GM12878 (cell line): ENCODE results near the gene RAI14. TPM values are rescaled to one million over a fixed set of nuclear protein-coding genes. Genes with fewer than 3 reads are reported as not detected.

Experiments used
- ATAC-seq: fragments of 200-7000 bp; cut with Tn5 transposase; 3 replicates; pipeline ENCODE4 v1.9.1; 2020; ENCODE audit warnings: mild to moderate bottlenecking, moderate library complexity
- BruUV-seq: library from RNA; stranded (reverse); fragments of 400-500 nt; replicated peaks from 2 replicates; lab custom pipeline; 2021; lab: Mats Ljungman, UMichigan
- CTCF ChIA-PET: fragments of 300-600 bp; sonication (Branson Sonifier 250); formaldehyde crosslinking; extraction: SDS; loops from one replicate; lab custom pipeline; 2021; ENCODE audit warnings: inconsistent platforms; lab: Yijun Ruan, JAX
- POLR2A ChIA-PET: fragments of 350-600 bp; formaldehyde crosslinking; extraction: SDS; loops from one replicate; lab custom pipeline; 2021; ENCODE audit warnings: inconsistent platforms; lab: Charles Lee
- RAD21 ChIA-PET: fragments of 300-600 bp; sonication (Branson Sonifier 250); formaldehyde crosslinking; loops from one replicate; lab custom pipeline; 2023; ENCODE audit warnings: antibody characterized with exemption; ENCODE audit not compliant: unreplicated experiment; lab: Charles Lee
- SMC1A ChIA-PET: fragments of 300-600 bp; sonication (Branson Sonifier 250); formaldehyde crosslinking; loops from one replicate; lab custom pipeline; 2023; ENCODE audit not compliant: unreplicated experiment, uncharacterized antibody; lab: Charles Lee
- DNase-seq: peaks from one replicate; pipeline ENCODE4 v3.0.0-alpha.2; 2011; ENCODE audit warnings: low read depth, low spot score
- FAIRE-seq: peaks from 3 replicates; lab custom pipeline; 2011; peaks lifted over from hg19 to GRCh38; lab: Jason Lieb, UNC
- H2AFZ ChIP-seq: 2 replicates; pipeline ENCODE4 v1.6.0; 2011; ENCODE audit warnings: low read depth, low read length, control low read depth; ENCODE audit not compliant: control insufficient read depth
- H3K27ac ChIP-seq: 2 replicates; pipeline ENCODE4 v1.5.1; 2011; ENCODE audit warnings: control low read depth; ENCODE audit not compliant: control insufficient read depth, insufficient read depth
- H3K27me3 ChIP-seq, 2 experiments: replicated peaks in 1 of 2; 2 replicates each; pipeline versions ENCODE4 v1.6.0 to v1.6.1; 2011; ENCODE audit warnings: low read length in 1 of 2; ENCODE audit not compliant: control insufficient read depth in 2 of 2, insufficient read depth in 2 of 2
- H3K36me3 ChIP-seq, 2 experiments: 2 replicates each; pipeline ENCODE4 v1.5.1; 2011; ENCODE audit warnings: low read length in 1 of 2; ENCODE audit not compliant: control insufficient read depth in 2 of 2, insufficient read depth in 2 of 2
- H3K4me1 ChIP-seq: 2 replicates; pipeline ENCODE4 v1.6.1; 2011; ENCODE audit warnings: mild to moderate bottlenecking, low read length, moderate library complexity, mixed read lengths; ENCODE audit not compliant: control insufficient read depth, insufficient read depth
- H3K4me2 ChIP-seq: 2 replicates; pipeline ENCODE4 v1.6.0; 2011; ENCODE audit warnings: control low read depth; ENCODE audit not compliant: control insufficient read depth, insufficient read depth
- H3K4me3 ChIP-seq: fragments of 200-600 bp; sonication (generic); 2 replicates; pipeline ENCODE4 v1.5.1; 2016
- H3K79me2 ChIP-seq: 2 replicates; pipeline ENCODE4 v1.6.0; 2011; ENCODE audit warnings: low read length; ENCODE audit not compliant: control insufficient read depth, insufficient read depth
- H3K9ac ChIP-seq: 2 replicates; pipeline ENCODE4 v1.8.0; 2011; ENCODE audit warnings: low read length, control low read depth, mixed read lengths; ENCODE audit not compliant: control insufficient read depth, insufficient read depth
- H3K9me3 ChIP-seq: replicated peaks from 3 replicates; pipeline ENCODE4 v1.5.1; 2011; ENCODE audit warnings: mild to moderate bottlenecking, low read length; ENCODE audit not compliant: control insufficient read depth, insufficient read depth
- H4K20me1 ChIP-seq: 2 replicates; pipeline ENCODE4 v1.6.0; 2011; ENCODE audit not compliant: control insufficient read depth, insufficient read depth
- CBFB ChIP-seq: IDR thresholded peaks from 2 replicates; pipeline ENCODE4 v1.6.1; 2016; ENCODE audit warnings: antibody characterized with exemption, low read depth
- CBX5 ChIP-seq: sonication (generic); IDR thresholded peaks from 2 replicates; pipeline ENCODE4 v1.6.1; 2016; ENCODE audit warnings: low read depth, moderate library complexity, mild to moderate bottlenecking, inconsistent platforms
- E2F4 ChIP-seq: IDR thresholded peaks from 2 replicates; pipeline ENCODE4 v1.6.1; 2012; ENCODE audit warnings: low read depth, low read length, improper control_type of control experiment
- E4F1 ChIP-seq: fragments of 450-650 bp; IDR thresholded peaks from 2 replicates; pipeline ENCODE4 v1.6.1; 2018; ENCODE audit warnings: borderline replicate concordance, mild to moderate bottlenecking; ENCODE audit not compliant: partially characterized antibody
- EZH2 ChIP-seq: IDR thresholded peaks from 2 replicates; pipeline ENCODE4 v1.6.1; 2012; ENCODE audit warnings: low read depth, mild to moderate bottlenecking, control low read depth, inconsistent platforms, low read length, borderline replicate concordance; ENCODE audit not compliant: control insufficient read depth
- IKZF2 ChIP-seq, 2 experiments: fragments of 450-650 bp; IDR thresholded peaks; 2 replicates each; pipeline ENCODE4 v1.6.1; 2017; ENCODE audit warnings: mild to moderate bottlenecking in 2 of 2, moderate library complexity in 2 of 2
- IRF4 ChIP-seq: IDR thresholded peaks from 2 replicates; pipeline ENCODE4 v1.6.1; 2011; ENCODE audit warnings: low read depth, low read length
- JUND ChIP-seq: IDR thresholded peaks from 2 replicates; pipeline ENCODE4 v1.6.1; 2012; ENCODE audit warnings: low read depth, mild to moderate bottlenecking, low read length, improper control_type of control experiment, moderate library complexity
- PAX5 ChIP-seq: IDR thresholded peaks from 2 replicates; pipeline ENCODE4 v1.6.1; 2011; ENCODE audit warnings: low read depth, low read length, borderline replicate concordance
- PKNOX1 ChIP-seq: fragments of 450-650 bp; IDR thresholded peaks from 2 replicates; pipeline ENCODE4 v1.6.1; 2016; ENCODE audit warnings: mild to moderate bottlenecking
- POLR2A ChIP-seq: IDR thresholded peaks from 2 replicates; pipeline ENCODE4 v1.6.1; 2011; ENCODE audit warnings: low read depth, mild to moderate bottlenecking, low read length
- REST ChIP-seq: IDR thresholded peaks from 2 replicates; pipeline ENCODE4 v1.6.1; 2012; ENCODE audit warnings: mild to moderate bottlenecking, low read depth, low read length
- SIN3A ChIP-seq: IDR thresholded peaks from 2 replicates; pipeline ENCODE4 v1.6.1; 2012; ENCODE audit warnings: low read depth, low read length, improper control_type of control experiment
- SREBF1 ChIP-seq: IDR thresholded peaks from 2 replicates; pipeline ENCODE4 v1.6.1; 2012; ENCODE audit warnings: mild to moderate bottlenecking, low read length
- SREBF2 ChIP-seq: IDR thresholded peaks from 2 replicates; pipeline ENCODE4 v1.6.1; 2012; ENCODE audit warnings: mild to moderate bottlenecking, low read length
- ZNF217 ChIP-seq: fragments of 450-650 bp; IDR thresholded peaks from 2 replicates; pipeline ENCODE4 v1.6.1; 2017; ENCODE audit warnings: antibody characterized with exemption, mild to moderate bottlenecking
- ZNF622 ChIP-seq: fragments of 450-650 bp; IDR thresholded peaks from 2 replicates; pipeline ENCODE4 v1.6.1; 2017; ENCODE audit warnings: mild to moderate bottlenecking, inconsistent platforms
- whole genome bisulfite sequencing: methylation state at CpG from one replicate; pipeline ENCODE4 v1.1.6; 2016; ENCODE audit warnings: low lambda C conversion rate; ENCODE audit not compliant: insufficient replicate concordance, insufficient coverage; ENCODE audit errors: missing lambda C conversion rate; 5-methylcytosine and 5-hydroxymethylcytosine counted together
- in situ Hi-C: fragments of 300-500 bp; cut with MboI; formaldehyde crosslinking; loops from 9 replicates; pipeline ENCODE4 v1.14.3; 2018; ENCODE audit warnings: mixed read lengths
- intact Hi-C: fragments of 100-400 bp; cut with micrococcal nuclease; formaldehyde crosslinking; loops from one replicate; pipeline ENCODE4 v1.14.2; 2022; ENCODE audit not compliant: unreplicated experiment
- polyA plus RNA-seq, 11 experiments: library from polyadenylated mRNA; depleted of rRNA in 4 of 11; unstranded in 6 of 11; stranded (reverse) in 5 of 11; fragments of >200 nt; fragmentation: Nextera tagmentation in 4 of 11; fragmentation: Illumina TruSeq in 1 of 11; extraction: Ambion mirVana in 4 of 11; extraction: Trizol in 1 of 11; gene quantifications; 1 replicate in 1 of 11; 2 replicates in 10 of 11; pipeline versions ENCODE4 v1.2.1 to v1.2.3, GENCODE V29; 2011 to 2016; ENCODE audit warnings: inconsistent platforms in 2 of 11, missing spikeins in 2 of 11, low read depth in 1 of 11
- total RNA-seq, 4 experiments: library from RNA; depleted of rRNA in 3 of 4; stranded (reverse); fragments of >200 nt in 3 of 4; fragmentation: Illumina TruSeq in 1 of 4; extraction: Trizol in 1 of 4; gene quantifications; 2 replicates each; pipeline versions ENCODE4 v1.2.1 to v1.2.3, GENCODE V29; 2013 to 2021

RAI14 gene
- total and polyA plus RNA-seq, 10 of the 15 experiments (the other 5 are each of a cell fraction or from before 2014, with no cell fraction given), result 0.18 to 4.6 (median 1.9) TPM

GRCh38 chr5:34667705-34668104 lies 11.6 kb downstream of the RAI14 start:
- Histone ChIP-seq H3K4me3 (no peak overlapping the region), H3K79me2 (no peaks in the 10 kb centered on the region), H3K4me2 (no peak overlapping the region), H3K9me3 (no peaks in the 10 kb centered on the region), H3K27ac (no peak overlapping the region), H4K20me1 (no peaks in the 10 kb centered on the region), H3K27me3 (no peaks in the 10 kb centered on the region; a peak in 1 of 4 replicates), H3K9ac (no peak overlapping the region), H3K36me3 (no peaks in the 10 kb centered on the region), H3K4me1 (no peaks in the 10 kb centered on the region), H2AFZ (no peak overlapping the region)
- DNase-seq, result no peak
- intact Hi-C loops (no loop called here), in situ Hi-C loops (no loop called here)
- FAIRE-seq, result no peak
- BruUV-seq, result no TSS peak
- ChIA-PET RAD21 (no interaction called here), SMC1A (no interaction called here), CTCF (interaction anchor here (0.9 kb wide), 1 partner anchor 336 kb away, joined by 3 read pairs; no protein-coding TSS in a partner anchor), POLR2A (no interaction called here)
- 39% methylated on average over 5 of the region's 5 CpGs for WGBS
- no peak for ATAC-seq
- no peak for TF ChIP-seq IKZF2 (IDR thresholded peaks at IDR 0.05)
- no peak for TF ChIP-seq PKNOX1
- no peak for TF ChIP-seq SIN3A
- no peak for TF ChIP-seq PAX5
- no peak for TF ChIP-seq REST
- no peak for TF ChIP-seq ZNF217
- no peak for TF ChIP-seq E2F4
- no peak for TF ChIP-seq EZH2
- no peak for TF ChIP-seq POLR2A
- no peak for TF ChIP-seq IRF4
- no peak for TF ChIP-seq ZNF622
- TF ChIP-seq CBX5, result no peak
- no peak for TF ChIP-seq SREBF2
- TF ChIP-seq CBFB, result no peak
- no peak for TF ChIP-seq JUND
- TF ChIP-seq E4F1, result no peak
- TF ChIP-seq SREBF1, result no peak
